ENCODE measurements around the gene PARD3B. TPM values are rescaled to one million over a fixed set of nuclear protein-coding genes. Genes with fewer than 3 reads are reported as not detected.

PARD3B gene
- total and polyA plus RNA-seq, 10 of the 15 experiments (the other 5 are each of a cell fraction or from before 2014, with no cell fraction given): 0.01 to 0.54 (median 0.07) TPM; not detected in 7

DNA sequence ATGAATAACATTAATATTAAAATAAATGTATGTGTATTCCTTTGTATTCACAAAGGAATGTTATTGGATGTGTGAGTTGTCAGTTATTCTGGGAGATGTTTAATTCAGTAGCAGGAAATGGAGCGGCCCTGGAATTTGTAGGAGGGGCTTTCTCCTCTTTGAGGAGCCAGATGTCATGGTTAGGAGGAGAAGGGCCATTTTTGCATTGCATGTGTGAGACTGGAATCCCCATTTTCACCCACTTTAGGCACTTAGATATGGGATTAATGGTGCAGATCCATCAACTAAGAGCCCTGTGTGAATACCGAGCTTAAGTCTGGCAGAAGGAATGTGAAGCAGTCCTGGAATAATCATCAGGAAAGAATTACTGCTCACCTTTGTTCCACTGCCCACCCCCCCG lies 439.2 kb downstream of the PARD3B start (continued):
- TF ChIP-seq, protein P1, sequence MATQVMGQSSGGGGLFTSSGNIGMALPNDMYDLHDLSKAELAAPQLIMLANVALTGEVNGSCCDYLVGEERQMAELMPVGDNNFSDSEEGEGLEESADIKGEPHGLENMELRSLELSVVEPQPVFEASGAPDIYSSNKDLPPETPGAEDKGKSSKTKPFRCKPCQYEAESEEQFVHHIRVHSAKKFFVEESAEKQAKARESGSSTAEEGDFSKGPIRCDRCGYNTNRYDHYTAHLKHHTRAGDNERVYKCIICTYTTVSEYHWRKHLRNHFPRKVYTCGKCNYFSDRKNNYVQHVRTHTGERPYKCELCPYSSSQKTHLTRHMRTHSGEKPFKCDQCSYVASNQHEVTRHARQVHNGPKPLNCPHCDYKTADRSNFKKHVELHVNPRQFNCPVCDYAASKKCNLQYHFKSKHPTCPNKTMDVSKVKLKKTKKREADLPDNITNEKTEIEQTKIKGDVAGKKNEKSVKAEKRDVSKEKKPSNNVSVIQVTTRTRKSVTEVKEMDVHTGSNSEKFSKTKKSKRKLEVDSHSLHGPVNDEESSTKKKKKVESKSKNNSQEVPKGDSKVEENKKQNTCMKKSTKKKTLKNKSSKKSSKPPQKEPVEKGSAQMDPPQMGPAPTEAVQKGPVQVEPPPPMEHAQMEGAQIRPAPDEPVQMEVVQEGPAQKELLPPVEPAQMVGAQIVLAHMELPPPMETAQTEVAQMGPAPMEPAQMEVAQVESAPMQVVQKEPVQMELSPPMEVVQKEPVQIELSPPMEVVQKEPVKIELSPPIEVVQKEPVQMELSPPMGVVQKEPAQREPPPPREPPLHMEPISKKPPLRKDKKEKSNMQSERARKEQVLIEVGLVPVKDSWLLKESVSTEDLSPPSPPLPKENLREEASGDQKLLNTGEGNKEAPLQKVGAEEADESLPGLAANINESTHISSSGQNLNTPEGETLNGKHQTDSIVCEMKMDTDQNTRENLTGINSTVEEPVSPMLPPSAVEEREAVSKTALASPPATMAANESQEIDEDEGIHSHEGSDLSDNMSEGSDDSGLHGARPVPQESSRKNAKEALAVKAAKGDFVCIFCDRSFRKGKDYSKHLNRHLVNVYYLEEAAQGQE (IDR thresholded peaks at IDR 0.05; ENCODE audit: low read depth, low read length): no peak
- TF ChIP-seq POLR2AphosphoS2 (IDR thresholded peaks at IDR 0.05; ENCODE audit: low read depth, low read length) (no peak), NFYB (IDR thresholded peaks at IDR 0.05; ENCODE audit: insufficient read depth, low read depth, low read length) (no peak), PAX8 (IDR thresholded peaks at IDR 0.05) (no peak)

DNA sequence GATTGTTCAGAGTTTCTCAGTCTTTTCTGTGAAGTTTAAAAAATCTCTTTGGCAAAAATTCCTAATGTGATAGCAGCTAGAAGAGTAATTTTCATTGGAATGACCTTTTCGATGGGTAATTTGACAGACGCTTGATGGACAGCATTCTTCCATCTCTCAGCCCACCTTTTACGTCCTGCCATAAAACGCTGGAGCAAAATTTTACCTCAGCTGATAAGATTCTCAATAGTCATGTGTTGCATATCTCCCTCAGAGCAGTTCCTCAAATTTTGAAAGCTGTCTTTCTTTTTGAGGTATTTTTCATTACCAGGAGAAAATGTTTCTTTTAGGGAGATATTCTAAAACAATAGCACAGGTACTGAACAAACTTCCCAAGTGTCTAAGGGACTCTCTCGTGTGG lies 441.4 kb downstream of the PARD3B start:
- ATAC-seq (no peak), FAIRE-seq (no peak), DNase-seq (ENCODE audit: low read depth, low spot score) (no peak)
- 21% methylated on average over 5 of the region's 5 CpGs for WGBS (ENCODE audit: insufficient coverage, insufficient replicate concordance, low lambda C conversion rate, missing lambda C conversion rate)
- CTCF ChIA-PET: no interaction called here
- no peaks in the 10 kb centered on the region for H3K27me3 ChIP-seq (replicated peaks in 1 of 2; ENCODE audit: control insufficient read depth in 2 of 2, insufficient read depth in 2 of 2, low read length in 1 of 2)
- intact Hi-C loops (cut with micrococcal nuclease; ENCODE audit: unreplicated experiment): no loop called here
- H3K4me2 ChIP-seq (ENCODE audit: control insufficient read depth, insufficient read depth): no peak overlapping the region
- H4K20me1 ChIP-seq (ENCODE audit: control insufficient read depth, insufficient read depth): no peaks in the 10 kb centered on the region
- POLR2A ChIA-PET: no interaction called here
- in situ Hi-C loops (cut with MboI): no loop called here
- no peaks in the 10 kb centered on the region for H3K4me1 ChIP-seq (ENCODE audit: control insufficient read depth, insufficient read depth, low read length)
- BruUV-seq (replicated peaks): no TSS peak
- H3K4me3 ChIP-seq: no peak overlapping the region
- no peaks in the 10 kb centered on the region for H3K9me3 ChIP-seq (replicated peaks; ENCODE audit: control insufficient read depth, insufficient read depth, low read length)
- no peak overlapping the region for H2AFZ ChIP-seq (ENCODE audit: control insufficient read depth, low read depth, low read length)
- SMC1A ChIA-PET (ENCODE audit: uncharacterized antibody, unreplicated experiment): no interaction called here
- no peaks in the 10 kb centered on the region for H3K79me2 ChIP-seq (ENCODE audit: control insufficient read depth, insufficient read depth, low read length)
- RAD21 ChIA-PET (ENCODE audit: unreplicated experiment): no interaction called here
- no peak overlapping the region for H3K9ac ChIP-seq (ENCODE audit: control insufficient read depth, insufficient read depth, low read length)
- no peaks in the 10 kb centered on the region for H3K36me3 ChIP-seq (ENCODE audit: control insufficient read depth in 2 of 2, insufficient read depth in 2 of 2, low read length in 1 of 2)
- H3K27ac ChIP-seq (ENCODE audit: control insufficient read depth, insufficient read depth): no peak overlapping the region
- TF ChIP-seq, protein P2, sequence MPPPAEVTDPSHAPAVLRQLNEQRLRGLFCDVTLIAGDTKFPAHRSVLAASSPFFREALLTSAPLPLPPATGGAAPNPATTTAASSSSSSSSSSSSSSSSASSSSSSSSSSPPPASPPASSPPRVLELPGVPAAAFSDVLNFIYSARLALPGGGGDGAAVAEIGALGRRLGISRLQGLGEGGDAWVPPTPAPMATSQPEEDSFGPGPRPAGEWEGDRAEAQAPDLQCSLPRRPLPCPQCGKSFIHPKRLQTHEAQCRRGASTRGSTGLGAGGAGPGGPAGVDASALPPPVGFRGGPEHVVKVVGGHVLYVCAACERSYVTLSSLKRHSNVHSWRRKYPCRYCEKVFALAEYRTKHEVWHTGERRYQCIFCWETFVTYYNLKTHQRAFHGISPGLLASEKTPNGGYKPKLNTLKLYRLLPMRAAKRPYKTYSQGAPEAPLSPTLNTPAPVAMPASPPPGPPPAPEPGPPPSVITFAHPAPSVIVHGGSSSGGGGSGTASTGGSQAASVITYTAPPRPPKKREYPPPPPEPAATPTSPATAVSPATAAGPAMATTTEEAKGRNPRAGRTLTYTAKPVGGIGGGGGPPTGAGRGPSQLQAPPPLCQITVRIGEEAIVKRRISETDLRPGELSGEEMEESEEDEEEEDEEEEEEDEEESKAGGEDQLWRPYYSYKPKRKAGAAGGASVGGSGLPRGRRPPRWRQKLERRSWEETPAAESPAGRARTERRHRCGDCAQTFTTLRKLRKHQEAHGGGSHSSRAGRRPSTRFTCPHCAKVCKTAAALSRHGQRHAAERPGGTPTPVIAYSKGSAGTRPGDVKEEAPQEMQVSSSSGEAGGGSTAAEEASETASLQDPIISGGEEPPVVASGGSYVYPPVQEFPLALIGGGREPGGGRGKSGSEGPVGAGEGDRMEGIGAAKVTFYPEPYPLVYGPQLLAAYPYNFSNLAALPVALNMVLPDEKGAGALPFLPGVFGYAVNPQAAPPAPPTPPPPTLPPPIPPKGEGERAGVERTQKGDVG (CRISPR knock-in tag; IDR thresholded peaks at IDR 0.05): no peak
- no peak for TF ChIP-seq ZNF217 (IDR thresholded peaks at IDR 0.05)
- no peak for TF ChIP-seq ZZZ3 (IDR thresholded peaks at IDR 0.05; ENCODE audit: control insufficient read depth, insufficient read length, low read depth)
- no peak for TF ChIP-seq IKZF1 (conservative IDR thresholded peaks at IDR 0.05)
- TF ChIP-seq, protein P3, sequence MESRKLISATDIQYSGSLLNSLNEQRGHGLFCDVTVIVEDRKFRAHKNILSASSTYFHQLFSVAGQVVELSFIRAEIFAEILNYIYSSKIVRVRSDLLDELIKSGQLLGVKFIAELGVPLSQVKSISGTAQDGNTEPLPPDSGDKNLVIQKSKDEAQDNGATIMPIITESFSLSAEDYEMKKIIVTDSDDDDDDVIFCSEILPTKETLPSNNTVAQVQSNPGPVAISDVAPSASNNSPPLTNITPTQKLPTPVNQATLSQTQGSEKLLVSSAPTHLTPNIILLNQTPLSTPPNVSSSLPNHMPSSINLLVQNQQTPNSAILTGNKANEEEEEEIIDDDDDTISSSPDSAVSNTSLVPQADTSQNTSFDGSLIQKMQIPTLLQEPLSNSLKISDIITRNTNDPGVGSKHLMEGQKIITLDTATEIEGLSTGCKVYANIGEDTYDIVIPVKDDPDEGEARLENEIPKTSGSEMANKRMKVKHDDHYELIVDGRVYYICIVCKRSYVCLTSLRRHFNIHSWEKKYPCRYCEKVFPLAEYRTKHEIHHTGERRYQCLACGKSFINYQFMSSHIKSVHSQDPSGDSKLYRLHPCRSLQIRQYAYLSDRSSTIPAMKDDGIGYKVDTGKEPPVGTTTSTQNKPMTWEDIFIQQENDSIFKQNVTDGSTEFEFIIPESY (IDR thresholded peaks at IDR 0.05): no peak
- TF ChIP-seq, protein P4, sequence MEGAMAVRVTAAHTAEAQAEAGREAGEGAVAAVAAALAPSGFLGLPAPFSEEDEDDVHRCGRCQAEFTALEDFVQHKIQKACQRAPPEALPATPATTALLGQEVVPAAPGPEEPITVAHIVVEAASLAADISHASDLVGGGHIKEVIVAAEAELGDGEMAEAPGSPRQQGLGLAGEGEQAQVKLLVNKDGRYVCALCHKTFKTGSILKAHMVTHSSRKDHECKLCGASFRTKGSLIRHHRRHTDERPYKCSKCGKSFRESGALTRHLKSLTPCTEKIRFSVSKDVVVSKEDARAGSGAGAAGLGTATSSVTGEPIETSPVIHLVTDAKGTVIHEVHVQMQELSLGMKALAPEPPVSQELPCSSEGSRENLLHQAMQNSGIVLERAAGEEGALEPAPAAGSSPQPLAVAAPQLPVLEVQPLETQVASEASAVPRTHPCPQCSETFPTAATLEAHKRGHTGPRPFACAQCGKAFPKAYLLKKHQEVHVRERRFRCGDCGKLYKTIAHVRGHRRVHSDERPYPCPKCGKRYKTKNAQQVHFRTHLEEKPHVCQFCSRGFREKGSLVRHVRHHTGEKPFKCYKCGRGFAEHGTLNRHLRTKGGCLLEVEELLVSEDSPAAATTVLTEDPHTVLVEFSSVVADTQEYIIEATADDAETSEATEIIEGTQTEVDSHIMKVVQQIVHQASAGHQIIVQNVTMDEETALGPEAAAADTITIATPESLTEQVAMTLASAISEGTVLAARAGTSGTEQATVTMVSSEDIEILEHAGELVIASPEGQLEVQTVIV (IDR thresholded peaks at IDR 0.05; ENCODE audit: borderline replicate concordance, partially characterized antibody): no peak
- no peak for TF ChIP-seq PAX5 (IDR thresholded peaks at IDR 0.05; ENCODE audit: borderline replicate concordance, low read depth, low read length)
- TF ChIP-seq SREBF1 (IDR thresholded peaks at IDR 0.05; ENCODE audit: low read length): no peak
